Measurements from ENCODE around the gene SERPINA4. TPM values are rescaled to one million over a fixed set of nuclear protein-coding genes. Genes with fewer than 3 reads are reported as not detected.

The SERPINA4 gene
- total and polyA plus RNA-seq, 2 of the 13 experiments (the other 11 are each of a cell fraction or from before 2014, with no cell fraction given): 39.1 to 57.8 TPM

- TF ChIP-seq AHDC1 (CRISPR knock-in tag; IDR thresholded peaks at IDR 0.05; ENCODE audit: borderline replicate concordance): 0 out of 2 replicates have a peak, but pooled peaks have one; percentile 37
- TF ChIP-seq ZNF687 (CRISPR knock-in tag; IDR thresholded peaks at IDR 0.05): peak; percentile 94
- TF ChIP-seq STAG1 (CRISPR knock-in tag; IDR thresholded peaks at IDR 0.05): peak; percentile 26; the same call in 1 of the 2 replicates
- TF ChIP-seq YEATS2 (CRISPR knock-in tag; IDR thresholded peaks at IDR 0.05; ENCODE audit: borderline replicate concordance): peak; percentile 55; the same call in 1 of the 2 replicates
- peak; percentile 80 for TF ChIP-seq TEAD3 (CRISPR knock-in tag; optimal IDR thresholded peaks at IDR 0.05; ENCODE audit: borderline replicate concordance)
- no peak for TF ChIP-seq FOXA1 (IDR thresholded peaks at IDR 0.05)
- TF ChIP-seq FOXA1 (CRISPR knock-in tag; IDR thresholded peaks at IDR 0.05): peak; percentile 16; the same call in 1 of the 2 replicates
- TF ChIP-seq ZNF430 (CRISPR knock-in tag; IDR thresholded peaks at IDR 0.05): peak; percentile 95
- peak; percentile 33; the same call in 1 of the 2 replicates for TF ChIP-seq FOXP4 (CRISPR knock-in tag; IDR thresholded peaks at IDR 0.05)
- no peak for TF ChIP-seq KMT2B (CRISPR knock-in tag; IDR thresholded peaks at IDR 0.05)
- TF ChIP-seq POLR2AphosphoS5 (IDR thresholded peaks at IDR 0.05; ENCODE audit: low read depth, low read length): peak; percentile 27; the same call in 1 of the 2 replicates
- no peak for TF ChIP-seq NR2F6 (IDR thresholded peaks at IDR 0.05)
- peak; percentile 57; the same call in 1 of the 2 replicates for TF ChIP-seq NR2F6 (CRISPR knock-in tag; IDR thresholded peaks at IDR 0.05)
- TF ChIP-seq ZNF629 (CRISPR knock-in tag; conservative IDR thresholded peaks at IDR 0.05): peak; percentile 71
- TF ChIP-seq MAX (IDR thresholded peaks at IDR 0.05): peak; percentile 59; the same call in 1 of the 2 replicates
- peak; percentile 71 for TF ChIP-seq SAP130 (CRISPR knock-in tag; IDR thresholded peaks at IDR 0.05; ENCODE audit: low read depth)
- TF ChIP-seq DNMT3B (CRISPR knock-in tag; conservative IDR thresholded peaks at IDR 0.05): no peak
- TF ChIP-seq ZBTB21 (CRISPR knock-in tag; IDR thresholded peaks at IDR 0.05): peak; percentile 44; the same call in 1 of the 2 replicates
- peak; percentile 95 for TF ChIP-seq FOSL2 (CRISPR knock-in tag; IDR thresholded peaks at IDR 0.05)
- peak; percentile 53; the same call in 1 of the 2 replicates for TF ChIP-seq FOXO1 (CRISPR knock-in tag; IDR thresholded peaks at IDR 0.05)
Measured at GRCh38 chr14:94542111-94542810, 19.0 kb upstream of the SERPINA4 start (continued).

Measured in HepG2 (cell line).